ENCODE data around the gene PUS1.

PUS1 gene

DNA sequence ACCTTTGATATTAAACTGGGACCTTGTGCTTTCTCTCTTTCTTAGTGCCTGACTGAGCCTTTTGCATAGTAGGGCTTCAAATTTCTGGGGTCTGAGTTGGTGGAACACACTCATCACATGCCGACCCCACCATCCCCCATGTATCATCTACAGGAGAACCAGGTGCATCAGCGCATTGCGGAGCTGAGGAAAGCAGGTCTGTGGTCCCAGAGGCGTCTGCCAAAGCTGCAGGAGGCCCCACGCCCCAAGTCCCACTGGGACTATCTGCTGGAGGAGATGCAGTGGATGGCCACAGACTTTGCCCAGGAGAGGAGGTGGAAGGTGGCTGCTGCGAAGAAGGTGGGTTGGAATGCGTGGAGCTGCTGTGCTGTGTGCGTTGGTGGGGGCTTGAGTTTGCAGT lies 58.5 kb downstream of the PUS1 start:
- H3K4me3 ChIP-seq (ENCODE audit: low read depth, low read length), result no peak overlapping the region
- no peak for DNase-seq (ENCODE audit: low read depth)
- TF ChIP-seq, protein P1, sequence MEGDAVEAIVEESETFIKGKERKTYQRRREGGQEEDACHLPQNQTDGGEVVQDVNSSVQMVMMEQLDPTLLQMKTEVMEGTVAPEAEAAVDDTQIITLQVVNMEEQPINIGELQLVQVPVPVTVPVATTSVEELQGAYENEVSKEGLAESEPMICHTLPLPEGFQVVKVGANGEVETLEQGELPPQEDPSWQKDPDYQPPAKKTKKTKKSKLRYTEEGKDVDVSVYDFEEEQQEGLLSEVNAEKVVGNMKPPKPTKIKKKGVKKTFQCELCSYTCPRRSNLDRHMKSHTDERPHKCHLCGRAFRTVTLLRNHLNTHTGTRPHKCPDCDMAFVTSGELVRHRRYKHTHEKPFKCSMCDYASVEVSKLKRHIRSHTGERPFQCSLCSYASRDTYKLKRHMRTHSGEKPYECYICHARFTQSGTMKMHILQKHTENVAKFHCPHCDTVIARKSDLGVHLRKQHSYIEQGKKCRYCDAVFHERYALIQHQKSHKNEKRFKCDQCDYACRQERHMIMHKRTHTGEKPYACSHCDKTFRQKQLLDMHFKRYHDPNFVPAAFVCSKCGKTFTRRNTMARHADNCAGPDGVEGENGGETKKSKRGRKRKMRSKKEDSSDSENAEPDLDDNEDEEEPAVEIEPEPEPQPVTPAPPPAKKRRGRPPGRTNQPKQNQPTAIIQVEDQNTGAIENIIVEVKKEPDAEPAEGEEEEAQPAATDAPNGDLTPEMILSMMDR (IDR thresholded peaks at IDR 0.05; ENCODE audit: low read depth, low read length, missing control alignments), result no peak

DNA sequence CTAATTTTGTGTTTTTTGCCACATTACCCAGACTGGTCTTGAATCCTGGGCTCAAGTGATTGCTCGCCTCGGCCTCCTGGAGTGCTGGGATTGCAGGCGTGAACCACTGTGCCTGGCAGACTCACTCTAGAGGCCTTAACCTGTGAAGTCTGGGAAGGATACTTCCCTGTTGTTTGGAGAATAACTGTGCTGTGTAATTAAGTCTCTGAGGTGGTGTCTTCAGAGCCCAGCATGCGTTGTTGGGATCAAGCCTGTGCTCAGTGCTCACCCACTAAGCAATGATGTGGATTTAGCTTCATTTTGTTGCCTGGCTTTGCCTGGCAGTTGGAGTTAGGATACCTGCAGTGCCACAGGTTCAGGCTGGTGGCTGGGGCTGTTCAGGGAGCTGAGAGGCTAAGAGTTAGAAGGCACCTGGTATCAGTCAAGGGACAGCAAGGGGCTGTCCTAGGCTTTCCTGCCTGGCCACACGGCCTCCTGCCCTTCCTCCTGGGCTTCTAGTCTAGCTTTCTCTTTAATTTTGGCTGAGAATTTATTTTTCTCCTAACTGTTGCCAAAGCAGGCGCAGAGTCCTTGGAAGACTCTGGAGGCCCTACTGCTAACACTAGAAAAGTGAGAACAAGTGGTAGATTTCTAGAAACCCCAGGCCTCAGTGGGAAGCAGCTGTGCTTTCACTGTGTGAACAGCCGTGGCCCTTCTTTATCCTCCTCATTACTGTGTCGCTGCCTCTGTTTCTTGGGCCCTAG lies 59.1 kb downstream of the PUS1 start:
- no peak overlapping the region for H3K4me3 ChIP-seq (ENCODE audit: low read depth, low read length)
- TF ChIP-seq, protein P1 (IDR thresholded peaks at IDR 0.05; ENCODE audit: low read depth, low read length, missing control alignments), result no peak
- no peak for DNase-seq (ENCODE audit: low read depth)

DNA sequence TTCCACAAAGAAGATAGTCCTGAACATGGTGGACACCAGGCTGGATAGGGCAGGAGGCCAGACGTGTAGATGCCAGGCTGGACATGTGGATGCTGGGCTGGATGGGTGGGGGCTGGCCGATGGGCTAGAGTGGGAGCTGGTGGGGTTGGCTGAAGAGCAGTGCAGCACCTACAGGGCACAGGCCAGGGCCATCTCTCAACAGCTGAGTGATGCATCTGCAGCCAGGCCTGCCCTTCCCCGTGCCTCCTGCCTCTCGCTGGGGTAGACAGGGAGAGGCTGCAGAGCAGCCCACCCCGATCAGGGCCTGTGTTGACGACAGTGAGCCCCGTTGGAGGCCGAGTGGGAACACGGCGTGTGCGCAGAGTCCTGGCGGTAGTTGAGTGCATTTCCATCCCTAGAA lies 59.9 kb downstream of the PUS1 start:
- DNase-seq (ENCODE audit: low read depth), result no peak
- TF ChIP-seq, protein P1 (IDR thresholded peaks at IDR 0.05; ENCODE audit: low read depth, low read length, missing control alignments), result no peak
- no peak overlapping the region for H3K4me3 ChIP-seq (ENCODE audit: low read depth, low read length)

DNA sequence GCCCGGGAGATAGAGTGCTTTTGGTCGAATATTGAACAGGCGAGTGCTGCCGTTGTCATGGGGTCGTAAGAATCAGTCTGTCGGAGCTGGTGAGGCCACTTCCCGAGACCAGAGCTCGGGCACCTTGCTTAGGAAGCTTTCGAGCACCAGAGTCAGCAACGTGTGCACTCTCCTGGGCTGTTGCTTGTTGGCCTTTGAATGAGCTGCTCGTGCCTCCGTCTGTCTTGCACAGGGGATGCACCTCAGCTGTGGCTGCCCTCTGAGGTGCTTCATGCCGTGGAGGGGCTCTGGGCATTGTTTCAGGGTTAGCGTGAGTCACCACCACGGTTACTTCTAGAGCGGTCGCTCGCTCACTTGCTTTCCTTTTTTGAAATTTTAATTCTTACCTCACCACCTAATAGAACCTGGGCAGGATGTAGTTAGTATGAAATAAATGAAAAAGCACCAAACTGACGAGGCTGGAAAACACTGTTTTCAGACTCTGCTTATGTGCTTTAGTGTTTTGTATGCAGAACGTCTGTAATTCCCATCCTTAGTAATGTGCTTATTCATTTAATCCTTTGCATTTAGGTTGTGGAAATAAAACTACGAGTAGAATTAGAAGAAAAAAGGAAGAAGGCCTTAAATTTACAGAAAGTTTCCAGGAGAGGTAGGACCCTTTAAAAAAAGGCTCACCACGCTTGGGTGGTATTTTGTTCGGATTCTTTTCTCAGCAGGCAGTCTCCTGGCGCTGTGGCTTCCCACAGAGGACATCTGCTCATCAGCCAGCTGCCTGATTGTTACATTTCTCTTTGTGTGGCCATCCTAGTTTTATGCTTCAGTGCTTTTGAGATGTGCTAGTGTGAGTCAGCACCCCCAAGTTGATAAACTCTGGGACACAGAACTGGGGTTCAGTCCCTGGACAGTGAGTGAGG lies 61.2 kb downstream of the PUS1 start:
- no peak overlapping the region for H3K4me3 ChIP-seq (ENCODE audit: low read depth, low read length)
- TF ChIP-seq, protein P1 (IDR thresholded peaks at IDR 0.05; ENCODE audit: low read depth, low read length, missing control alignments), result no peak
- no peak for DNase-seq (ENCODE audit: low read depth)

DNA sequence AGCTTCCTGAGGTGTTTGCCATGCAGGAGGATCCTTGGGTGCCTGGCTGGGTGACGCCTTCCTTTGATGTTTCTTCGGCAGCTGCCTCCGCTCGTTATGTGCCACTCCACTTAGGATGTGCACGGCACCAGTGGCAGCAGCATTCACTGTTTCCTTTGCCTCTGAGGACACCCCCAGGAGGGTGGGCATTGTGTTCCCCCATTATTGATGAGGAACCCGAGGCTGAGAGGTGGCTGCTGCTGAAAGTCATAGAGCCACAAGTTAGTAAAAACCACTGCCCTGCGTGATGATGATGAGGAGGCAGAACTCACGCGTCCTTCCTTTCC lies 61.9 kb downstream of the PUS1 start:
- TF ChIP-seq, protein P1 (IDR thresholded peaks at IDR 0.05; ENCODE audit: low read depth, low read length, missing control alignments), result no peak
- no peak for DNase-seq (ENCODE audit: low read depth)
- H3K4me3 ChIP-seq (ENCODE audit: low read depth, low read length), result no peak overlapping the region

DNA sequence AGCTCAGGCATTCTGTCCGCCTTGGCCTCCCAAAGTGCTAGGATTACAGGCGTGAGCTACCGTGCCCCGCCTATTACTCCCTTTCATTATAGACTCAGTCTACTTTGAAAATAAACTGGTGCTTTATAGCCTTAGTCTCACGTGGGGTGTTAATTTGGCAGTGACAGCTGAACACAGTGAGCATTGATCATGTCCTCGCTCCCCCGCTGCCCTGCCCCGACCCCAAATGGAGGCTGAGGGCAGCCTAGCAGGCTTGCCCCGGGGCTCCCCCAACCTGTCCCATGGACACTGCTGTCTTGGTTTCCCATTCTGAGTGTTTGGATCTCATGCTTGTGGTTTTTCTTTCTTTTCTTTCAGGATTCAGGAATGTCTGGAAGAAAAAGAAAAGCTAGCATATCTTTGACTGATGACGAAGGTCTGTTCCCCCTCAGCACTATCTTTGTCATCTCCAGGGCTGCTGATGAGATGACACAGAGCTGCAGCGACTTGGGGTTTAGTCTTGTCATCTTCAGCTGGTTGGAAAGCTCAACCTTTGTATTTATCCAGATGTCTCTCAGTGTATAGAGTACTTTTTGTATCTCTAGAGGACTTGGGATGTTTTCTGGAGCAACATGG lies 62.8 kb downstream of the PUS1 start:
- TF ChIP-seq, protein P1 (IDR thresholded peaks at IDR 0.05; ENCODE audit: low read depth, low read length, missing control alignments), result no peak
- H3K4me3 ChIP-seq (ENCODE audit: low read depth, low read length), result no peak overlapping the region
- no peak for DNase-seq (ENCODE audit: low read depth)
